HG03457 (cell line): ENCODE results near the gene FOXN3.

Experiments
- ATAC-seq: cut with Tn5 transposase; IDR thresholded peaks from one replicate; pipeline ENCODE4 v1.9.1; 2021; ENCODE audit warnings: moderate number of reproducible peaks; ENCODE audit not compliant: unreplicated experiment

The FOXN3 gene

GRCh38 chr14:89340200-89341181, 76.5 kb downstream of the FOXN3 start:
- ATAC-seq, result no peak

DNA sequence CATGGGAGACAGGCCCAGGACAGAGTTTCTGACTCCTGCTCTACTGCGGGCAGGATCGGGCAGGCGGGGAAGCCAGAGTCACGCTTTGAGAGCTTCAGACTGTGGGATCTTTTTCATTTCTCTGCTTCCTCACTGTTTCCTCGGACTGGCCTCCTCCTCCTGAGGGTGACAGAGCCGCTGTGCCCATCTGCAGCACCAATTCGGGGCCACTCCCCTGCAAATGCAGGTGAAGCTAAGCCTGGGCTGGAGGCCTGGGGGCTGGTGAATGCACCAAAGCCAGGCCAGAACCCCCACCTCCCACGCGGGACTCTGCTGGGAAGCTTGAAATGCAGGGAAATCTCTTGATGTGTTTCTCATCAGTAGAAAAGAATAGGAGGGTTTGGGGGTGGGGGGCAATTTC, 77.5 kb downstream of the FOXN3 start:
- ATAC-seq, result no peak

GRCh38 chr14:89339158-89339557, 77.9 kb downstream of the FOXN3 start:
- ATAC-seq, result no peak

GRCh38 chr14:89336338-89336737, 80.7 kb downstream of the FOXN3 start:
- no peak for ATAC-seq

GRCh38 chr14:89332031-89332430, 85.0 kb downstream of the FOXN3 start:
- no peak for ATAC-seq

DNA sequence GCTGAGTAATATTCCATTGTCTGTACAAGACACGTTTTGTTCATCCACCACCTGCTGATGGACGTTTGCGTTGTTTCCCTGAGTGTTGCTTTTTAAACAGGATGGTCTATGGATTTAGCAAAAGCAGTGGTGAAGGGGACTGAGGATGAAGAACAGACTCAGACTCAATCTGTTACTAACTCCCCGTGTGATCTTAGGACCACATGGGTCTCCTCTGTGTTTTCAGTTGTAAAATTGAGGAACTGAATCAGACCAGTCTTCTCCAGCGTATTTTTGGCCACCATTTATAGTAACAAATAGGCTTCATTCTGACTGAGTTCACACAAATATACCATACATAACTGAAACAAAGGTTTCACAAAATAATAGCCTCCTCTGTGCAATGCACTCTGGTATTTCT, 85.6 kb downstream of the FOXN3 start:
- peak; percentile 76 for ATAC-seq

GRCh38 chr14:89330236-89331002, 86.6 kb downstream of the FOXN3 start:
- ATAC-seq, result no peak

DNA sequence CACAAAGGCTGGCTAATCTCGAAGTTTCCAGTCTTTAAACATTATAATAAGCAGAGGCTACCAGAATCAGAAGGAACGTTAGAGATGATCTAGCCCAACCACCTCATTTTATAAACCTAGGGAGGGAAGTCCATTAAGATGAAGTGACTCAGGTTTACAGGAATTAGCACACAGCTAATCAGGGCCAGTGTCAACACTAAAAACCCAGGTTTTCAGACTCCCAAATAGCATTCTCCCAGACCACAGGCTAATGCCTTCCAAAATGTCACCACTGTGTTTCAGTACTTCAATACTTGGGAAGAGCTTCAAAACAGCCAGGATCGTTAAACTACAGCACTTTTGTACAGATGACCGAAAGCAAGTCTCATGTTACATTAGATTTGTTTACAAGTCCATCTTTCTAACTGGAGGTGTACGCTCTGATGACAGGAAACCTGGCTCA, 89.2 kb downstream of the FOXN3 start:
- ATAC-seq, result no peak

- ATAC-seq, result no peak
Measured at GRCh38 chr14:89325959-89326358, 91.1 kb downstream of the FOXN3 start.

DNA sequence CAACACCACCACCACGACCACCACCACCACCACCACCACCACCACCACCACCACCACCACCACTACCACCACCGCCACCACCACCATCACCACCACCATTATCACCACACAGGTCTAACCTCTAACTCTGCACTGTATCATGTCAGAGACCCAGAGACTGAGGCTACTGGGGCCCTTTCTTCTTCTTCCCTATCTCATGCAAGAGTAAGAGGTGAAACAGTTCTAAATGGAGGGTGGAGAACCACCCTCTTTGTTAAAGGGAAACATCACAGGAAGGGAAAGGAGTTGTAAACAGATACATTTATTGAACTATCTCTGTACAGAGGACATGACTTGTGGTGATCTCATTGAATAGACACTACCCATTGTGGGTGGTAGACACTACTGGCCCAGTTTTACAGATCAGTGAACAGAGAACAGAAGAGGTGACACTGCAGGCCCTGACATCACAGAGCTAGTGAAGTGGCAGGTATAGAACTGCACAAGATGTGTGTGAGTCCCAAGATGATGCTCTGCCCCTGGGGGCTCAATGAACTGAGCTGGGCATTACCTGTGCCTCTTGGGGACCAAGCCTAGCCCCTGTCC, 91.6 kb downstream of the FOXN3 start:
- no peak for ATAC-seq

DNA sequence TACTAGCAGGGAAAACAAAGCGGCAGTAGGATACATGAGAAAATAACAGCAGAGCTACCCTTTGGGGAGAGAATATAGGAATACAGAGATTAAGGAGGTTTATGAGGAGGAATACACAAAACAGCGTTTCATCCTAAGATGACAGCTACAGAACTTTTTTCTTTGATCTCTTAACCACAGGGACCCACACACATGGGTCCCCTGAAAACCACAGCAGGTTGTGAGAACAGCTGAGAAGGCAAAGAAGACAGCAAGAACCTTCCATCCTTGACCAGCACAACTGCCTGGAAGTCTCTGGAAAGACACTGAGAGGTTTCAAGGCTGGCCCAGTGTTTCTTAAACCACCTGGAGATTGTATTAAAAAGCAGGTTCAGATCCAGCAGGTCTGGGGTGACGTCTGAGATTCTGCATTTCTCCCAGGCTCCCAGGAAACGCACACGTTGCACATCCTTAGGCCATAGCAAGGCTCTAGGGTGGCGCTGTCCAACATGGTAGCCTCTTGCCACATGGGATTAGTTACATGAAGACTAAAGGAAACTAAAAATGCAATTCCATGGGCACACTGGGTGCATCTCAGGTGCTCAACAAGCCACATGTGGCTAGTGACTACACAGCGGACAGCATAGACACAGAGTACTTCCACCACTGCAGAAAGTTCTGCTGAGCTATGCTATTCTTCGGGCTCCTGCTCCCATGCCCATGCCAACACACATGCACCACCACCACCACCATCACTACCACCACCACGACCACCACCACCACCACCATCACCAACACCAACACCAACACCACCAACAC, 92.3 kb downstream of the FOXN3 start:
- ATAC-seq, result no peak

DNA sequence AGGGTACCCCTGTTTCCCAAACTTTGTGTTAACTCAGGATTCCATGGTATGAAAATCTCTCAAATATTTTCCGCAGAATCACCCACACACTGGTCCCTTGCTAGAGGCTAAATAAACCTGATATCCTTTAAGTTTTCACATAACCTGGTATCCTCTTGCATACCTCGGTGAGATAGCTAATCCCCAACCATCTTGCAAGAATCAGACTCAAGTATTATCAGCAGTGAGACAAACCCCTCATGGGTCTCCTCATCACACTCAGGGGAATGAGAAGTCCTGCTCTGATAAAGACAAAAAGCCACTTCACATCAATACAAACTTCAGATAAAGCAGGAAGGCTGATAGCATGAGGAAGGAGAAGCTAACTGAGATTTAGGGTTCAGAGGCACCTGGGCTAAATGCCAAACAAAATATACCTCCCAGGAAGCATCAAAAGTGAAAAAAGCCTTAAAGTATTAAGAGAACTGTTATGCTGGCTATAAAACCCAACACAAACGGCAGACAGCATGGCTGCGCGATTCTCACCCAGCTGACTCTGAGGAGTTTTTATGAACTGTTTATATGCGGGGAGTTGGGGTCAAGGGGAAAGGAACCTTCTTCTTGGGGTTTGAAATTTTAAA, 96.5 kb downstream of the FOXN3 start:
- ATAC-seq, result no peak

- ATAC-seq, result no peak
Measured at GRCh38 chr14:89319687-89320086, 97.3 kb downstream of the FOXN3 start.

DNA sequence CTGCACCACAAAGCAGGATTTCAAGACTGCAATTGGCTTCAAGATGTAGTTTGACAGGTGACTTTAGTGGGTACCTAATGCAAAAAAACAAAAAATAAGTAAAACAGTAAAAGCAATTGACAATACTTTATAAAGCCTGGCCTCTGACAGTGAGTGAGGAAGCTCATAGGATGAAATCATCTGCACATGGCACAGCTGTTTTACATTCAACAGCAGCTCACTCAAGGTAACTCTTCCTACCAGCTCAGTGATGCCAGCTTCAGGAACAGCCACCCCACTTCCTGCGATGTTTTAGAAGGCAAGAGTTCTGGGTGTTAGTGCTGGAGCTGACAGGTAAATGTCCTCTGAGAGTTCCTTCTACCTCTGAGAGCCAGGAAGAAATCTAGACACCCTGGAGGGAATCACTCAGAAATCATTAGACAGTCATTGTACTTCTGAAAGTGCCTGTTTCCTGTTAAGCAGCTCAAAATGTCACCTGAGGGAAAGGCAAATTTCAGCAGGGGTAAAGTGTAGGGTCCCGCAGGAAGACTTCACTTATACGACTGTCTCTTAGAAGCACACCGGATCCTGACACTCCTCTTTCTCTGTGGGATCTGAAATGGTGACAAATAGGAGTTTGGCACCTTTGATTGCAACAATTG, 99.9 kb downstream of the FOXN3 start:
- peak; percentile 78 for ATAC-seq

DNA sequence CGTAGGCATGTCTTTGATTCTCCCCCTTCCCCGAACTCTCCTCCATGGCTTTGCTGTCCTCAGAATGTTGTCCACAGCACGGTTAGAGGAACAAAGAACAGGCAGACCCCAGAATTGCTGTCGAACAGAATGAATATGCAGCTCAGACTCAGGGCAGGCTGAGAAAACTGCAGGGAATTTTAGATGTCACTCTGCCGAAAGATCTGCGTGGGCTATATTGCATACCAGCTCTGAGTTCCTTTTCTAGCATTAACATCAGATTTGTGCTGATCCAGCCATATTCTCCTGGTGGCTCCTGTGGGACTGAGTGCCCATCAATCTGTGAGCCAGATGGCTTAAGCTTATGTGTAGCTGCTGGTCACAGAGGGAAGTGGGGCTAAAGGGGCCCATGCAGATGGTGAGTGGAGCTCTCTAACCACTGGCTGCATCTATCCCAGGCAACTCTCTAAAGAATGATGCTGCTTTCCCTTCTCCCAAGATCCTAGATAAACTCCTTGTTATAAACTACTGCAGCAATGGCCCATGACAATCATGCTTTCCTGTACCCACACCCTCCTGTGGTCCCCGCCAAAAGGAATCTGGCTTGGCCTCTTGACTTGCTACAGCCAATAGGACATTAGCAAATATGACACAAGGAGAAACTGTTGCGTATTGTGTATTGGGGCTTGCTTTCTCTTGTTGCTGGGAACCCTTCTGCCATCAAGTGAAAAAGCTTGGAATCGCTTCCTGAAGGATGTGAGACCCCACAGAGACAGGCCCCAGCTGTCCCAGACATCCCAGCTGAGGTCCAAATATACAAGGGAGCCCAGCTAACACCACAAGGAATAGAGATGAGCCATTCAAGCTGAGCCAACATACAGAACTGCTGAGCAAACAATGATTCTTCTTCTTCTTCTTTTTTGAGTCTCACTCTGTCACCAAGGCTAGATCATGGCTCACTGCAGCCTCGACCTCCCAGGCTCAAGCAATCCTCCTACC, 101.3 kb downstream of the FOXN3 start:
- ATAC-seq, result no peak

DNA sequence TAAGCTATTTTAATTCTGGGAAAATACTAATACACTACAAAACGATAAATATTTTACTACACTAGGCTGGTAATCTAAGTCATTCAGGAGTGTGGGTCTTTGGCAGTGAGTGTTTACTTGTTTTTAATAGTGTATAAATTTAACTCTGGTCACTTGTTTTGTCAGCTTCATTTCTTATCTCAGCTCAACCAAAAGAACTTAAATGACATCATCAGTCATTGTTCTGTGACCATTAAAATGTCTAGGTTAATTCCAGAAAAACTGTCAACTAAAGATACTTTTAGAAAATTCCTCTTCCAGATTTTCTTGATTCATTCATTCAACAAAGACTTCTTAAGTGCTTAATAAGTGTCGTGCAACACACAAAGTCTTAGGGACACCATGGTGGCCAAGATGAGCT, 102.8 kb downstream of the FOXN3 start:
- ATAC-seq, result no peak

GRCh38 chr14:89312932-89313331, 104.1 kb downstream of the FOXN3 start:
- ATAC-seq, result no peak

GRCh38 chr14:89310211-89310610, 106.8 kb downstream of the FOXN3 start:
- ATAC-seq, result no peak
